Measurements from ENCODE around the gene AKT2. TPM values are rescaled to one million over a fixed set of nuclear protein-coding genes. Genes with fewer than 3 reads are reported as not detected.

Gene AKT2
- total RNA-seq, 1 experiment from 2014 or later: 150 TPM

- H3K4me2 ChIP-seq (ENCODE audit: insufficient read depth, insufficient read length, low read length): no peak overlapping the region
- no peak overlapping the region for H3K14ac ChIP-seq (ENCODE audit: insufficient read depth, low read length)
- H2BK120ac ChIP-seq (ENCODE audit: low read depth, low read length, poor library complexity, severe bottlenecking): no peak overlapping the region
- no peak overlapping the region for H2BK15ac ChIP-seq (ENCODE audit: low read depth, low read length)
- no peaks in the 10 kb centered on the region for H3K9me3 Mint-ChIP-seq
- no peak overlapping the region for H2BK20ac ChIP-seq (ENCODE audit: low read depth, low read length, poor library complexity, severe bottlenecking)
- H3K79me1 ChIP-seq (ENCODE audit: insufficient read depth, low read depth, low read length, poor library complexity, severe bottlenecking): no peaks in the 10 kb centered on the region
- peaks cover 7 to 58% (median 49%) of the 10 kb centered on the region in 3 experiments; a peak in 6 of 7 replicates for H3K36me3 Mint-ChIP-seq (ENCODE audit: insufficient read depth in 1 of 3, low read depth in 3 of 3)
- DNase-seq: no peak
- H4K8ac ChIP-seq (replicated peaks; ENCODE audit: insufficient read length, low read depth, low read length): no peak overlapping the region
- no peak overlapping the region for H3K18ac ChIP-seq (ENCODE audit: insufficient read length, low read depth, low read length)
- no peak overlapping the region for H4K5ac ChIP-seq (ENCODE audit: insufficient read length, low read depth, low read length)
- no peaks in the 10 kb centered on the region for H3K27me3 Mint-ChIP-seq (ENCODE audit: low read depth)
- no peaks in the 10 kb centered on the region for H3K27me3 ChIP-seq (ENCODE audit: insufficient read depth, low read length)
- H3K23me2 ChIP-seq (ENCODE audit: insufficient read length, low read depth, low read length, poor library complexity, severe bottlenecking): no peaks in the 10 kb centered on the region
- no peak overlapping the region for H2AFZ ChIP-seq (ENCODE audit: low read length)
- no peak overlapping the region for H2AK5ac ChIP-seq (ENCODE audit: insufficient read length, low read length)
- no peak overlapping the region for H3K23ac ChIP-seq (ENCODE audit: insufficient read length, low read depth, low read length)
- no peaks in the 10 kb centered on the region for H3K4me1 Mint-ChIP-seq
- H3K4me3 Mint-ChIP-seq: no peak overlapping the region
- no peak overlapping the region for H3K27ac Mint-ChIP-seq
- H4K91ac ChIP-seq (ENCODE audit: insufficient read length, low read depth, low read length): no peak overlapping the region
- H3K4ac ChIP-seq (ENCODE audit: low read depth, low read length): no peak overlapping the region
- no peak overlapping the region for H3K9ac ChIP-seq (ENCODE audit: extremely low read depth, insufficient read length, low read length)
- H2BK12ac ChIP-seq (ENCODE audit: insufficient read length, low read depth, low read length): no peak overlapping the region
- no peaks in the 10 kb centered on the region for H4K20me1 ChIP-seq (ENCODE audit: control insufficient read depth, insufficient read depth, insufficient read length)
- no peaks in the 10 kb centered on the region for H3K9me3 ChIP-seq (ENCODE audit: control insufficient read depth, low read depth, low read length)
- no peaks in the 10 kb centered on the region for H3K79me2 ChIP-seq (ENCODE audit: insufficient read depth, low read length)
- no peak overlapping the region for H3K56ac ChIP-seq (ENCODE audit: insufficient read length, low read depth, low read length)
- H3K4me1 ChIP-seq (ENCODE audit: insufficient read depth, low read length): no peaks in the 10 kb centered on the region
- H2BK5ac ChIP-seq (ENCODE audit: insufficient read length, low read length): no peak overlapping the region
- H3K27ac ChIP-seq (ENCODE audit: insufficient read length, low read depth, low read length): no peak overlapping the region
- TF ChIP-seq, protein P1, sequence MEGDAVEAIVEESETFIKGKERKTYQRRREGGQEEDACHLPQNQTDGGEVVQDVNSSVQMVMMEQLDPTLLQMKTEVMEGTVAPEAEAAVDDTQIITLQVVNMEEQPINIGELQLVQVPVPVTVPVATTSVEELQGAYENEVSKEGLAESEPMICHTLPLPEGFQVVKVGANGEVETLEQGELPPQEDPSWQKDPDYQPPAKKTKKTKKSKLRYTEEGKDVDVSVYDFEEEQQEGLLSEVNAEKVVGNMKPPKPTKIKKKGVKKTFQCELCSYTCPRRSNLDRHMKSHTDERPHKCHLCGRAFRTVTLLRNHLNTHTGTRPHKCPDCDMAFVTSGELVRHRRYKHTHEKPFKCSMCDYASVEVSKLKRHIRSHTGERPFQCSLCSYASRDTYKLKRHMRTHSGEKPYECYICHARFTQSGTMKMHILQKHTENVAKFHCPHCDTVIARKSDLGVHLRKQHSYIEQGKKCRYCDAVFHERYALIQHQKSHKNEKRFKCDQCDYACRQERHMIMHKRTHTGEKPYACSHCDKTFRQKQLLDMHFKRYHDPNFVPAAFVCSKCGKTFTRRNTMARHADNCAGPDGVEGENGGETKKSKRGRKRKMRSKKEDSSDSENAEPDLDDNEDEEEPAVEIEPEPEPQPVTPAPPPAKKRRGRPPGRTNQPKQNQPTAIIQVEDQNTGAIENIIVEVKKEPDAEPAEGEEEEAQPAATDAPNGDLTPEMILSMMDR (conservative IDR thresholded peaks at IDR 0.05): no peak
- H3T11ph ChIP-seq (ENCODE audit: low read length): no peak overlapping the region
- no CpG with 5 or more reads among the region's 9 CpGs for WGBS (ENCODE audit: extremely low coverage, insufficient read length, low lambda C conversion rate)
These were observed 46.4 kb downstream of the AKT2 start for GRCh38 chr19:40238775-40239174.
